H7 (cell line): ENCODE data around the gene SRRD. TPM values are rescaled to one million over a fixed set of nuclear protein-coding genes. Genes with fewer than 3 reads are reported as not detected.
"Not testable (repeated sequence)": the region's sequence is repeated elsewhere in the genome, so short reads cannot be mapped to it uniquely, and the experiment has no call there.

Experiments used
- DNase-seq: peaks from one replicate; pipeline ENCODE4 v3.0.0; 2012
- H3K27me3 ChIP-seq: 2 replicates; pipeline ENCODE4 v1.6.0; 2011; ENCODE audit warnings: mild to moderate bottlenecking, low read length; ENCODE audit not compliant: control insufficient read depth, insufficient read depth
- H3K36me3 ChIP-seq: replicated peaks from 2 replicates; pipeline ENCODE4 v1.5.1; 2011; ENCODE audit warnings: low read length; ENCODE audit not compliant: control insufficient read depth, insufficient read depth
- H3K4me3 ChIP-seq: 2 replicates; pipeline ENCODE4 v1.5.1; 2011; ENCODE audit warnings: low read depth, mild to moderate bottlenecking, control low read depth, low read length, moderate library complexity; ENCODE audit not compliant: insufficient read depth
- total RNA-seq: library from RNA; depleted of rRNA; stranded (reverse); fragments of >200 nt; shearing (Covaris generic); gene quantifications from 2 replicates; pipeline ENCODE4 v1.2.3, GENCODE V29; 2014

SRRD gene
- total RNA-seq, 1 experiment from 2014 or later = 32.9 TPM

- Histone ChIP-seq H3K27me3 (no peaks in the 10 kb centered on the region), H3K36me3 (peaks cover 13% of the 10 kb centered on the region), H3K4me3 (peak within 1 kb of the TSS; percentile 90)
- peak; percentile 95 for DNase-seq
Observed at GRCh38 chr22:26512149-26512793, 28.6 kb downstream of the SRRD start, which contains the start of gene TFIP11. Gene TFIP11 (minus strand): TSS chr22:26512473. CDS start chr22:26510272, 2,201 bp downstream.

- Histone ChIP-seq H3K27me3 (no peaks in the 10 kb centered on the region), H3K36me3 (peaks cover 10% of the 10 kb centered on the region), H3K4me3 (no peak overlapping the region)
- no peak for DNase-seq
Observed at GRCh38 chr22:26513838-26514237, 30.2 kb downstream of the SRRD start.

- peaks cover 5% of the 10 kb centered on the region for H3K36me3 ChIP-seq
- no peaks in the 10 kb centered on the region for H3K27me3 ChIP-seq
- no peak overlapping the region for H3K4me3 ChIP-seq
- DNase-seq = no peak
Observed at GRCh38 chr22:26514419-26515161, 30.9 kb downstream of the SRRD start.

GRCh38 chr22:26515931-26516330 lies 32.3 kb downstream of the SRRD start:
- Histone ChIP-seq H3K4me3 (no peak overlapping the region), H3K27me3 (no peaks in the 10 kb centered on the region), H3K36me3 (no peaks in the 10 kb centered on the region)
- DNase-seq = no peak

GRCh38 chr22:26516503-26516902 lies 32.8 kb downstream of the SRRD start:
- DNase-seq = no peak
- H3K27me3 ChIP-seq = no peaks in the 10 kb centered on the region

GRCh38 chr22:26517429-26517828 lies 33.8 kb downstream of the SRRD start:
- peak; percentile 7 for DNase-seq
- Histone ChIP-seq H3K27me3 (no peaks in the 10 kb centered on the region), H3K36me3 (no peaks in the 10 kb centered on the region), H3K4me3 (no peak overlapping the region)

More at GRCh38 chr22:26516503-26516902, 32.8 kb downstream of the SRRD start:
- no peak overlapping the region for H3K4me3 ChIP-seq
- no peaks in the 10 kb centered on the region for H3K36me3 ChIP-seq

- Histone ChIP-seq H3K36me3 (peaks cover 10% of the 10 kb centered on the region), H3K27me3 (no peaks in the 10 kb centered on the region), H3K4me3 (no peak overlapping the region)
- DNase-seq = no peak
Observed at GRCh38 chr22:26522012-26522411, 38.3 kb downstream of the SRRD start.

GRCh38 chr22:26522592-26522991 lies 38.9 kb downstream of the SRRD start:
- DNase-seq = no peak
- Histone ChIP-seq H3K36me3 (peaks cover 15% of the 10 kb centered on the region), H3K4me3 (no peak overlapping the region), H3K27me3 (no peaks in the 10 kb centered on the region)

GRCh38 chr22:26524870-26525269 lies 41.2 kb downstream of the SRRD start:
- H3K4me3 ChIP-seq = no peak overlapping the region
- no peak for DNase-seq
- H3K36me3 ChIP-seq = peaks cover 25% of the 10 kb centered on the region
- no peaks in the 10 kb centered on the region for H3K27me3 ChIP-seq

- no peak for DNase-seq
- H3K27me3 ChIP-seq = no peaks in the 10 kb centered on the region
- peaks cover 32% of the 10 kb centered on the region for H3K36me3 ChIP-seq
- H3K4me3 ChIP-seq = no peak overlapping the region
Observed at GRCh38 chr22:26525946-26526564, 42.4 kb downstream of the SRRD start.

GRCh38 chr22:26527167-26527566 lies 43.5 kb downstream of the SRRD start:
- Histone ChIP-seq H3K36me3 (peaks cover 41% of the 10 kb centered on the region), H3K27me3 (no peaks in the 10 kb centered on the region), H3K4me3 (no peak overlapping the region)
- no peak for DNase-seq

GRCh38 chr22:26527574-26528465 lies 44.1 kb downstream of the SRRD start:
- DNase-seq = no peak
- Histone ChIP-seq H3K4me3 (no peak overlapping the region), H3K27me3 (no peaks in the 10 kb centered on the region), H3K36me3 (peaks cover 43% of the 10 kb centered on the region)

GRCh38 chr22:26528518-26528917 lies 44.8 kb downstream of the SRRD start:
- H3K36me3 ChIP-seq = peaks cover 44% of the 10 kb centered on the region
- H3K27me3 ChIP-seq, DNase-seq, H3K4me3 ChIP-seq: not testable (repeated sequence)

- no peak overlapping the region for H3K4me3 ChIP-seq
- no peak for DNase-seq
- H3K27me3 ChIP-seq = no peaks in the 10 kb centered on the region
- peaks cover 44% of the 10 kb centered on the region for H3K36me3 ChIP-seq
Observed at GRCh38 chr22:26529345-26529744, 45.7 kb downstream of the SRRD start.
